HEK293 (cell line): ENCODE data around the gene SERPINE3.

Experiments used
- CTCF ChIA-PET: fragments of 350-600 bp; formaldehyde crosslinking; extraction: SDS; loops from one replicate; lab custom pipeline; 2021; ENCODE audit warnings: antibody characterized with exemption; lab: Yijun Ruan, JAX
- POLR2A ChIA-PET: fragments of 300-600 bp; formaldehyde crosslinking; extraction: SDS; loops from one replicate; lab custom pipeline; 2020; ENCODE audit warnings: antibody characterized with exemption, inconsistent platforms; lab: Yijun Ruan, JAX
- H3K27ac ChIP-seq: fragments of 200-500 bp; sonication (Bioruptor generic); 2 replicates; pipeline ENCODE4 v1.5.1; 2014; ENCODE audit warnings: low read depth, low read length, control low read depth, inconsistent platforms; ENCODE audit errors: extremely low read depth
- H3K36me3 ChIP-seq, 2 experiments: fragments of 200-500 bp in 1 of 2; sonication (Bioruptor generic) in 1 of 2; 1 replicate in 1 of 2; 2 replicates in 1 of 2; pipeline ENCODE4 v1.5.1; 2014 to 2017; ENCODE audit warnings: inconsistent platforms in 2 of 2, low read length in 2 of 2; ENCODE audit not compliant: control insufficient read depth in 2 of 2, insufficient read depth in 1 of 2
- H3K4me1 ChIP-seq: fragments of 200-500 bp; sonication (Bioruptor generic); 2 replicates; pipeline ENCODE4 v1.5.1; 2014; ENCODE audit warnings: mild to moderate bottlenecking, low read length, inconsistent platforms; ENCODE audit not compliant: control insufficient read depth, insufficient read depth
- H3K4me3 ChIP-seq: 2 replicates; pipeline ENCODE4 v1.5.1; 2011; ENCODE audit warnings: low read depth, mild to moderate bottlenecking, control low read depth, low read length, moderate library complexity
- H3K9me3 ChIP-seq: fragments of 200-500 bp; sonication (Bioruptor generic); 2 replicates; pipeline ENCODE4 v1.5.1; 2014; ENCODE audit warnings: low read depth, low read length, inconsistent platforms; ENCODE audit not compliant: control insufficient read depth, insufficient read depth
- ATF2 ChIP-seq: fragments of 450-650 bp; formaldehyde crosslinking; IDR thresholded peaks from 2 replicates; pipeline ENCODE4 v1.5.1; 2016; ENCODE audit warnings: missing biosample characterization, missing genetic modification characterization, low read depth
- KLF7 ChIP-seq: fragments of 450-650 bp; formaldehyde crosslinking; IDR thresholded peaks from 2 replicates; pipeline ENCODE4 v1.5.1; 2016; ENCODE audit warnings: missing biosample characterization, missing genetic modification characterization, borderline replicate concordance
- SALL2 ChIP-seq: fragments of 450-650 bp; formaldehyde crosslinking; IDR thresholded peaks from 2 replicates; pipeline ENCODE4 v1.5.0; 2017; ENCODE audit warnings: missing biosample characterization, mild to moderate bottlenecking, missing genetic modification characterization, borderline replicate concordance
- YY1 ChIP-seq: fragments of 450-650 bp; formaldehyde crosslinking; IDR thresholded peaks from 2 replicates; pipeline ENCODE4 v1.5.1; 2018; ENCODE audit warnings: missing biosample characterization, missing genetic modification characterization
- ZBTB21 ChIP-seq: fragments of 450-650 bp; formaldehyde crosslinking; IDR thresholded peaks from 2 replicates; pipeline ENCODE4 v1.5.1; 2017; ENCODE audit warnings: missing biosample characterization, missing genetic modification characterization
- ZBTB48 ChIP-seq: fragments of 450-650 bp; formaldehyde crosslinking; IDR thresholded peaks from 2 replicates; pipeline ENCODE4 v1.5.1; 2016; ENCODE audit warnings: missing biosample characterization, missing genetic modification characterization
- ZBTB6 ChIP-seq: fragments of 450-650 bp; formaldehyde crosslinking; IDR thresholded peaks from 2 replicates; pipeline ENCODE4 v1.5.1; 2017; ENCODE audit warnings: missing biosample characterization, missing genetic modification characterization
- ZNF140 ChIP-seq: fragments of 450-650 bp; formaldehyde crosslinking; IDR thresholded peaks from 2 replicates; pipeline ENCODE4 v1.5.1; 2016; ENCODE audit warnings: missing biosample characterization, missing genetic modification characterization
- ZNF146 ChIP-seq: fragments of 450-650 bp; formaldehyde crosslinking; IDR thresholded peaks from 2 replicates; pipeline ENCODE4 v1.5.1; 2016; ENCODE audit warnings: missing biosample characterization, missing genetic modification characterization
- ZNF335 ChIP-seq: fragments of 450-650 bp; formaldehyde crosslinking; conservative IDR thresholded peaks from 2 replicates; pipeline ENCODE4 v1.5.1; 2016; ENCODE audit warnings: missing biosample characterization, missing genetic modification characterization
- ZNF391 ChIP-seq: fragments of 450-650 bp; formaldehyde crosslinking; IDR thresholded peaks from 2 replicates; pipeline ENCODE4 v1.5.1; 2016; ENCODE audit warnings: low read depth, missing biosample characterization, missing genetic modification characterization, borderline replicate concordance
- ZNF394 ChIP-seq: fragments of 450-650 bp; formaldehyde crosslinking; IDR thresholded peaks from 2 replicates; pipeline ENCODE4 v1.5.1; 2016; ENCODE audit warnings: missing biosample characterization, missing genetic modification characterization, mild to moderate bottlenecking, moderate library complexity, borderline replicate concordance
- ZNF426 ChIP-seq: fragments of 450-650 bp; formaldehyde crosslinking; IDR thresholded peaks from 2 replicates; pipeline ENCODE4 v1.5.1; 2017; ENCODE audit warnings: missing biosample characterization, missing genetic modification characterization, mild to moderate bottlenecking, inconsistent platforms, moderate library complexity
- ZNF501 ChIP-seq: fragments of 450-650 bp; formaldehyde crosslinking; IDR thresholded peaks from 2 replicates; pipeline ENCODE4 v1.5.1; 2016; ENCODE audit warnings: missing biosample characterization, missing genetic modification characterization
- ZNF580 ChIP-seq: fragments of 450-650 bp; formaldehyde crosslinking; IDR thresholded peaks from 2 replicates; pipeline ENCODE4 v1.5.1; 2016; ENCODE audit warnings: missing biosample characterization, missing genetic modification characterization
- ZNF600 ChIP-seq: fragments of 450-650 bp; formaldehyde crosslinking; IDR thresholded peaks from 2 replicates; pipeline ENCODE4 v1.5.1; 2016; ENCODE audit warnings: missing biosample characterization, missing genetic modification characterization
- ZNF629 ChIP-seq: fragments of 450-650 bp; formaldehyde crosslinking; IDR thresholded peaks from 2 replicates; pipeline ENCODE4 v1.5.1; 2017; ENCODE audit warnings: missing biosample characterization, missing genetic modification characterization
- ZNF658 ChIP-seq: fragments of 450-650 bp; formaldehyde crosslinking; IDR thresholded peaks from 2 replicates; pipeline ENCODE4; 2016; ENCODE audit warnings: missing biosample characterization, missing genetic modification characterization
- ZNF777 ChIP-seq: fragments of 450-650 bp; formaldehyde crosslinking; IDR thresholded peaks from 2 replicates; pipeline ENCODE4 v1.5.1; 2017; ENCODE audit warnings: missing biosample characterization, missing genetic modification characterization, borderline replicate concordance
- ZNF785 ChIP-seq: fragments of 450-650 bp; formaldehyde crosslinking; IDR thresholded peaks from 2 replicates; pipeline ENCODE4 v1.5.1; 2016; ENCODE audit warnings: missing biosample characterization, missing genetic modification characterization
- TF ChIP-seq, protein P1 (sequence below): fragments of 450-650 bp; formaldehyde crosslinking; IDR thresholded peaks from 2 replicates; pipeline ENCODE4 v1.5.1; 2016; ENCODE audit warnings: missing biosample characterization, missing genetic modification characterization
- TF ChIP-seq, protein P2 (sequence below): fragments of 450-650 bp; formaldehyde crosslinking; IDR thresholded peaks from 2 replicates; pipeline ENCODE4 v1.5.1; 2016; ENCODE audit warnings: missing biosample characterization, missing genetic modification characterization

The SERPINE3 gene

GRCh38 chr13:51325837-51326236, 13.7 kb upstream of the SERPINE3 start (continued):
- TF ChIP-seq ZNF146 (tag by site-specific recombination) (no peak), ZNF658 (no peak), ZNF501 (tag by site-specific recombination) (no peak), SALL2 (tag by site-specific recombination) (no peak)
- TF ChIP-seq, protein P1, sequence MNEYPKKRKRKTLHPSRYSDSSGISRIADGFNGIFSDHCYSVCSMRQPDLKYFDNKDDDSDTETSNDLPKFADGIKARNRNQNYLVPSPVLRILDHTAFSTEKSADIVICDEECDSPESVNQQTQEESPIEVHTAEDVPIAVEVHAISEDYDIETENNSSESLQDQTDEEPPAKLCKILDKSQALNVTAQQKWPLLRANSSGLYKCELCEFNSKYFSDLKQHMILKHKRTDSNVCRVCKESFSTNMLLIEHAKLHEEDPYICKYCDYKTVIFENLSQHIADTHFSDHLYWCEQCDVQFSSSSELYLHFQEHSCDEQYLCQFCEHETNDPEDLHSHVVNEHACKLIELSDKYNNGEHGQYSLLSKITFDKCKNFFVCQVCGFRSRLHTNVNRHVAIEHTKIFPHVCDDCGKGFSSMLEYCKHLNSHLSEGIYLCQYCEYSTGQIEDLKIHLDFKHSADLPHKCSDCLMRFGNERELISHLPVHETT: no peak
- TF ChIP-seq, all 188 proteins: peak for 0

DNA sequence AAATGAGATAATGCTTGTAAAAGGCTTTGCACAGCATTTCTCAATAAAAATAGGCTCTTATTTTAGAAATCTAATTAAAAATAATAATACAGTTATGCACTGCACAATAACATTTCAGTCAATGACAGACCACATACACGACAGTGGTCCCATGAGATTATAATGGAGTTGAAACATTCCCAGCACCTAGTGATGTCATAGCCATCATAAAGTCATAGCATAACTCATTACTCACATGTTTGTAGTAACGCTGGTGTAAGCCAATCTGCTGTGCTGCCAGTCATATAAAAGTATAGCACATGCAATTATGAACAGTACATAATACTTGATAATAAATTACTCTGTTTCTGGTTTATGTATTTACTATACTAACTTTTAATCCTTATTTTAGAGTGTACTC, 12.7 kb upstream of the SERPINE3 start:
- CTCF ChIA-PET: no interaction called here
- TF ChIP-seq ZBTB6 (tag by site-specific recombination) (no peak), ZBTB21 (tag by site-specific recombination) (peak; percentile 84), ATF2 (tag by site-specific recombination) (peak; percentile 61), ZNF600 (tag by site-specific recombination) (0 out of 2 replicates have a peak, but pooled peaks have one; percentile 15), ZNF629 (peak; percentile 86)
- POLR2A ChIA-PET: no interaction called here
- H3K4me3 ChIP-seq: no peak overlapping the region
- no peaks in the 10 kb centered on the region for H3K9me3 ChIP-seq
- no peak overlapping the region for H3K27ac ChIP-seq
- H3K36me3 ChIP-seq: no peaks in the 10 kb centered on the region
- H3K4me1 ChIP-seq: no peaks in the 10 kb centered on the region

GRCh38 chr13:51327961-51328360, 11.5 kb upstream of the SERPINE3 start:
- Histone ChIP-seq H3K4me3 (no peak overlapping the region), H3K9me3 (no peaks in the 10 kb centered on the region), H3K27ac (no peak overlapping the region), H3K36me3 (no peaks in the 10 kb centered on the region), H3K4me1 (no peaks in the 10 kb centered on the region)
- CTCF ChIA-PET: no interaction called here
- TF ChIP-seq ZNF335 (no peak), ZNF426 (no peak), KLF7 (tag by site-specific recombination) (no peak), ZNF580 (tag by site-specific recombination) (no peak), ZBTB48 (tag by site-specific recombination) (no peak), ZNF391 (no peak), YY1 (tag by site-specific recombination) (no peak), ZNF140 (tag by site-specific recombination) (no peak), ZBTB21 (tag by site-specific recombination) (no peak), ZNF785 (tag by site-specific recombination) (no peak), SALL2 (tag by site-specific recombination) (no peak), ZNF777 (no peak), ZNF394 (tag by site-specific recombination) (no peak)
- TF ChIP-seq, protein P2, sequence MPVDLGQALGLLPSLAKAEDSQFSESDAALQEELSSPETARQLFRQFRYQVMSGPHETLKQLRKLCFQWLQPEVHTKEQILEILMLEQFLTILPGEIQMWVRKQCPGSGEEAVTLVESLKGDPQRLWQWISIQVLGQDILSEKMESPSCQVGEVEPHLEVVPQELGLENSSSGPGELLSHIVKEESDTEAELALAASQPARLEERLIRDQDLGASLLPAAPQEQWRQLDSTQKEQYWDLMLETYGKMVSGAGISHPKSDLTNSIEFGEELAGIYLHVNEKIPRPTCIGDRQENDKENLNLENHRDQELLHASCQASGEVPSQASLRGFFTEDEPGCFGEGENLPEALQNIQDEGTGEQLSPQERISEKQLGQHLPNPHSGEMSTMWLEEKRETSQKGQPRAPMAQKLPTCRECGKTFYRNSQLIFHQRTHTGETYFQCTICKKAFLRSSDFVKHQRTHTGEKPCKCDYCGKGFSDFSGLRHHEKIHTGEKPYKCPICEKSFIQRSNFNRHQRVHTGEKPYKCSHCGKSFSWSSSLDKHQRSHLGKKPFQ (tag by site-specific recombination): no peak
- TF ChIP-seq, all 188 proteins: peak for 0
- POLR2A ChIA-PET: no interaction called here
